Type B pancreatic cell (in vitro differentiated cells): ENCODE results near the gene CIB4. TPM values are rescaled to one million over a fixed set of nuclear protein-coding genes. Genes with fewer than 3 reads are reported as not detected.

Experiments
- DNase-seq: peaks from one replicate; pipeline ENCODE4 v3.0.0; 2021; ENCODE audit warnings: mixed read lengths; ENCODE audit not compliant: unreplicated experiment; ENCODE audit errors: extremely low spot score
- H3K27ac Mint-ChIP-seq: 2 replicates; pipeline ENCODE4 v1.8.0; 2021; ENCODE audit warnings: mild to moderate bottlenecking, mixed read lengths
- H3K27me3 Mint-ChIP-seq: 2 replicates; pipeline ENCODE4 v1.8.0; 2021; ENCODE audit warnings: mixed read lengths
- H3K36me3 Mint-ChIP-seq: 2 replicates; pipeline ENCODE4 v1.8.0; 2021; ENCODE audit warnings: mixed read lengths
- H3K4me1 Mint-ChIP-seq: one replicate; pipeline ENCODE4 v1.8.0; 2021; ENCODE audit warnings: mixed read lengths; ENCODE audit not compliant: unreplicated experiment
- H3K4me3 Mint-ChIP-seq: 2 replicates; pipeline ENCODE4 v1.8.0; 2021; ENCODE audit warnings: mild to moderate bottlenecking, mixed read lengths
- H3K9me3 Mint-ChIP-seq: 2 replicates; pipeline ENCODE4 v1.8.0; 2021; ENCODE audit warnings: mixed read lengths
- total RNA-seq: library from RNA; stranded (reverse); gene quantifications from 2 replicates; pipeline ENCODE4 v1.2.1, GENCODE V29; 2021; ENCODE audit warnings: low replicate concordance
- TF ChIP-seq, protein P1 (sequence below): fragments of 200-600 bp; sonication (generic); conservative IDR thresholded peaks from 2 replicates; pipeline ENCODE4 v1.5.0; 2021; ENCODE audit warnings: antibody characterized with exemption, mild to moderate bottlenecking

CIB4 gene
- total RNA-seq, 1 donor from 2014 or later = not detected

- Mint-ChIP-seq H3K4me3 (peak overlapping the region; percentile 2), H3K4me1 (peaks cover 56% of the 10 kb centered on the region), H3K27me3 (peaks cover 21% of the 10 kb centered on the region), H3K9me3 (no peaks in the 10 kb centered on the region), H3K27ac (no peak overlapping the region), H3K36me3 (no peaks in the 10 kb centered on the region)
- DNase-seq = peak; percentile 50
- TF ChIP-seq, protein P1, sequence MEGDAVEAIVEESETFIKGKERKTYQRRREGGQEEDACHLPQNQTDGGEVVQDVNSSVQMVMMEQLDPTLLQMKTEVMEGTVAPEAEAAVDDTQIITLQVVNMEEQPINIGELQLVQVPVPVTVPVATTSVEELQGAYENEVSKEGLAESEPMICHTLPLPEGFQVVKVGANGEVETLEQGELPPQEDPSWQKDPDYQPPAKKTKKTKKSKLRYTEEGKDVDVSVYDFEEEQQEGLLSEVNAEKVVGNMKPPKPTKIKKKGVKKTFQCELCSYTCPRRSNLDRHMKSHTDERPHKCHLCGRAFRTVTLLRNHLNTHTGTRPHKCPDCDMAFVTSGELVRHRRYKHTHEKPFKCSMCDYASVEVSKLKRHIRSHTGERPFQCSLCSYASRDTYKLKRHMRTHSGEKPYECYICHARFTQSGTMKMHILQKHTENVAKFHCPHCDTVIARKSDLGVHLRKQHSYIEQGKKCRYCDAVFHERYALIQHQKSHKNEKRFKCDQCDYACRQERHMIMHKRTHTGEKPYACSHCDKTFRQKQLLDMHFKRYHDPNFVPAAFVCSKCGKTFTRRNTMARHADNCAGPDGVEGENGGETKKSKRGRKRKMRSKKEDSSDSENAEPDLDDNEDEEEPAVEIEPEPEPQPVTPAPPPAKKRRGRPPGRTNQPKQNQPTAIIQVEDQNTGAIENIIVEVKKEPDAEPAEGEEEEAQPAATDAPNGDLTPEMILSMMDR = no peak
Observed at GRCh38 chr2:26614216-26615138, 26.7 kb downstream of the CIB4 start.

- no peaks in the 10 kb centered on the region for H3K36me3 Mint-ChIP-seq
- no peak overlapping the region for H3K27ac Mint-ChIP-seq
Observed at GRCh38 chr2:26613241-26614215, 27.6 kb downstream of the CIB4 start.

DNA sequence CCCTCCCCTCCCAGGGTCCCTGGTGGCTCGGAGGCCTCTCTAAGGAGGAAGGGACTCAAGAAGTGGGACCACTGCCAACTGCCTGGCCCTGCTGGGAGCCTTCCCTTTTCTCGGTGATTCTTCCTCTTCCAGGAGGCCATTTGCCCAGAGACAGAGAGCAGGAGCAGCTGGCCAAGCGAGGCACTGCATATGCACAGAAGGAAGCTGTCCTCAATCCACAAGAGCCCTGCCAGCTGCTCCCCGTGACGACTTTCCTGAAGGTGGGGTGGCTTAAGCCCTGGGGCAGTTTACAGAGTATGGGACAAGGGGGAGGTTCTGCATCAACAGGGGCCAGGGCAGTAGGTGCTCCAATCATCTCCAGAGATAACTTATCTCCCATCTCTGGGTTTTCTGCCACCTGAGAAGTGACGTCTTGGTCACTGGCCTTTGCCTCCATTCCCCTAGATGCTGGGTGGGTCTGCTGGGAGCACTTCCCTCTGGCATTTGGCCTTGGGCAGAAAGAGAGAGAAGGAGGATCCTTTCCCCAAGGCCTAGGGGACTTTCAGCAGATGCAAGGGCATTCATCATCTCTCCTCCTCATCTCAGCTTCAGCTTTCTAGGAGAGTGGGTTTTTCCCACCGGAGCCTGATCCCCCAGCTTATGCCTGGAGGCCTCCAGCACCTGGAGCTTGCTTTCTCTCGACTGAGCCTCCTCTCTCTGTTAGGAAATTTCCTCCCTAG is 28.5 kb downstream of the CIB4 start:
- Mint-ChIP-seq H3K4me3 (no peak overlapping the region), H3K27ac (no peak overlapping the region), H3K27me3 (peaks cover 12% of the 10 kb centered on the region), H3K36me3 (no peaks in the 10 kb centered on the region), H3K4me1 (peaks cover 65% of the 10 kb centered on the region), H3K9me3 (no peaks in the 10 kb centered on the region)
- peak; percentile 45 for DNase-seq
- TF ChIP-seq, protein P1 = no peak

More at GRCh38 chr2:26613241-26614215, 27.6 kb downstream of the CIB4 start:
- Mint-ChIP-seq H3K4me1 (peaks cover 65% of the 10 kb centered on the region), H3K9me3 (no peaks in the 10 kb centered on the region), H3K4me3 (no peak overlapping the region), H3K27me3 (peaks cover 14% of the 10 kb centered on the region)
- TF ChIP-seq, protein P1 = no peak
- peak; percentile 60 for DNase-seq

GRCh38 chr2:26612034-26612433 is 29.1 kb downstream of the CIB4 start:
- Mint-ChIP-seq H3K27ac (no peak overlapping the region), H3K27me3 (peaks cover 6% of the 10 kb centered on the region), H3K9me3 (no peaks in the 10 kb centered on the region), H3K36me3 (no peaks in the 10 kb centered on the region), H3K4me3 (no peak overlapping the region), H3K4me1 (peaks cover 63% of the 10 kb centered on the region)
- no peak for DNase-seq
- TF ChIP-seq, protein P1 = no peak
